Astrocyte (in vitro differentiated cells and primary cell): Measurements from ENCODE around the gene MBD3L3. TPM values are rescaled to one million over a fixed set of nuclear protein-coding genes. Genes with fewer than 3 reads are reported as not detected.

ENCODE experiments used
- DNase-seq: peaks from one replicate; pipeline ENCODE4 v3.0.0-alpha.2; 2010; ENCODE audit warnings: low read depth
- FAIRE-seq: peaks from 2 replicates; lab custom pipeline; 2011; peaks lifted over from hg19 to GRCh38; lab: Jason Lieb, UNC
- H2AFZ ChIP-seq: 2 replicates; pipeline ENCODE4 v1.6.0; 2012; ENCODE audit warnings: low read depth, low read length, inconsistent platforms
- H3K27ac ChIP-seq: 2 replicates; pipeline ENCODE4 v1.5.1; 2011; ENCODE audit warnings: low read depth, low read length, inconsistent platforms
- H3K27me3 ChIP-seq: 2 replicates; pipeline ENCODE4 v1.6.0; 2011; ENCODE audit warnings: low read length, inconsistent platforms; ENCODE audit not compliant: insufficient read depth
- H3K36me3 ChIP-seq: 2 replicates; pipeline ENCODE4 v1.5.1; 2011; ENCODE audit warnings: low read length, inconsistent platforms; ENCODE audit not compliant: insufficient read depth
- H3K4me1 ChIP-seq: 2 replicates; pipeline ENCODE4 v1.5.1; 2011; ENCODE audit warnings: low read length, inconsistent platforms; ENCODE audit not compliant: insufficient read depth
- H3K4me2 ChIP-seq: 2 replicates; pipeline ENCODE4 v1.6.0; 2012; ENCODE audit warnings: low read length, inconsistent platforms
- H3K4me3 ChIP-seq: 2 replicates; pipeline ENCODE4 v1.5.1; 2011; ENCODE audit warnings: low read depth, mild to moderate bottlenecking, low read length, inconsistent platforms; ENCODE audit not compliant: insufficient read depth
- H3K79me2 ChIP-seq: 2 replicates; pipeline ENCODE4 v1.6.0; 2012; ENCODE audit warnings: mild to moderate bottlenecking, low read length, inconsistent platforms; ENCODE audit not compliant: insufficient read depth
- H3K9ac ChIP-seq: 2 replicates; pipeline ENCODE4 v1.6.0; 2012; ENCODE audit warnings: mild to moderate bottlenecking, low read length, inconsistent platforms
- H3K9me3 ChIP-seq: 2 replicates; pipeline ENCODE4 v1.5.1; 2012; ENCODE audit warnings: low read depth, mild to moderate bottlenecking, low read length, inconsistent platforms; ENCODE audit not compliant: insufficient read depth
- H4K20me1 ChIP-seq: 2 replicates; pipeline ENCODE4 v1.6.0; 2012; ENCODE audit warnings: low read length, inconsistent platforms; ENCODE audit not compliant: insufficient read depth
- H3K27ac Mint-ChIP-seq: one replicate; pipeline ENCODE4 v1.8.0; 2021; ENCODE audit warnings: mild to moderate bottlenecking, mixed read lengths; ENCODE audit not compliant: unreplicated experiment
- H3K27me3 Mint-ChIP-seq: one replicate; pipeline ENCODE4 v1.8.0; 2021; ENCODE audit warnings: low read depth, mixed read lengths; ENCODE audit not compliant: unreplicated experiment
- H3K36me3 Mint-ChIP-seq: one replicate; pipeline ENCODE4 v1.8.0; 2021; ENCODE audit warnings: low read depth, mixed read lengths; ENCODE audit not compliant: unreplicated experiment
- H3K4me1 Mint-ChIP-seq: one replicate; pipeline ENCODE4 v1.8.0; 2021; ENCODE audit warnings: low read depth, mixed read lengths; ENCODE audit not compliant: unreplicated experiment
- H3K4me3 Mint-ChIP-seq: one replicate; pipeline ENCODE4 v1.8.0; 2021; ENCODE audit warnings: mild to moderate bottlenecking, moderate library complexity, mixed read lengths; ENCODE audit not compliant: unreplicated experiment
- H3K9me3 Mint-ChIP-seq: one replicate; pipeline ENCODE4 v1.8.0; 2021; ENCODE audit warnings: mild to moderate bottlenecking, mixed read lengths; ENCODE audit not compliant: unreplicated experiment
- CTCF ChIP-seq: IDR thresholded peaks from 2 replicates; pipeline ENCODE4 v1.5.1; 2011; ENCODE audit warnings: low read depth, mild to moderate bottlenecking, inconsistent platforms, low read length, moderate library complexity; ENCODE audit not compliant: insufficient read depth
- EZH2 ChIP-seq: IDR thresholded peaks from 2 replicates; pipeline ENCODE4 v1.6.1; 2012; ENCODE audit warnings: mild to moderate bottlenecking, low read length, inconsistent platforms; ENCODE audit not compliant: insufficient read depth
- total RNA-seq: library from RNA; stranded (reverse); gene quantifications from 2 replicates; pipeline ENCODE4 v1.2.1, GENCODE V29; 2021

Gene MBD3L3
- total RNA-seq, 1 donor from 2014 or later: not detected

DNA sequence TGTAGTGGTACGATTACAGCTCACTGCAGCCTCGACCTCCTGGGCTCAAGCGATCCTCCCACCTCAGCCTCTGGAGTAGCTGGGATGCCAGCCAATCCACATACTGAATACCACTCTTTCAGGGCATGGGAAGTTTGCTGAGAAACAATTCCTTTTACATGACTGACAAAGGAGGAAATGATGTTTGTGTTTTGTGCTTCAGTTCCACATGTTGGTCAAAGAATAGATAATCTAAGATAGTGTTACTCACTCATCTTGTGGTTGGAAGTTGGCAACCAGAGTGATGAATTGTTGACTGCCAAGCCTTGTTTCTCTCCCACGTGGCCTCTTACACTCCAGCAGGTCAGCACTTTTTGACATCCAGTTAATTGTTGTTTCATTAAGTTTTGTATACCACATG, 44.8 kb downstream of the MBD3L3 start:
- H3K36me3 Mint-ChIP-seq: no peaks in the 10 kb centered on the region
- FAIRE-seq (no peak), DNase-seq (no peak)
- no peak overlapping the region for H3K4me3 Mint-ChIP-seq
- Histone ChIP-seq H3K4me3 (no peak overlapping the region), H2AFZ (no peak overlapping the region), H3K4me2 (no peak overlapping the region), H3K4me1 (no peaks in the 10 kb centered on the region), H3K9ac (no peak overlapping the region), H4K20me1 (no peaks in the 10 kb centered on the region), H3K27ac (no peak overlapping the region), H3K27me3 (no peaks in the 10 kb centered on the region), H3K79me2 (no peaks in the 10 kb centered on the region), H3K36me3 (no peaks in the 10 kb centered on the region), H3K9me3 (peaks cover 3% of the 10 kb centered on the region)
- no peaks in the 10 kb centered on the region for H3K4me1 Mint-ChIP-seq
- H3K9me3 Mint-ChIP-seq: peaks cover 9% of the 10 kb centered on the region
- no peak for TF ChIP-seq EZH2
- no peak for TF ChIP-seq CTCF
- H3K27ac Mint-ChIP-seq: no peak overlapping the region
- H3K27me3 Mint-ChIP-seq: no peaks in the 10 kb centered on the region

DNA sequence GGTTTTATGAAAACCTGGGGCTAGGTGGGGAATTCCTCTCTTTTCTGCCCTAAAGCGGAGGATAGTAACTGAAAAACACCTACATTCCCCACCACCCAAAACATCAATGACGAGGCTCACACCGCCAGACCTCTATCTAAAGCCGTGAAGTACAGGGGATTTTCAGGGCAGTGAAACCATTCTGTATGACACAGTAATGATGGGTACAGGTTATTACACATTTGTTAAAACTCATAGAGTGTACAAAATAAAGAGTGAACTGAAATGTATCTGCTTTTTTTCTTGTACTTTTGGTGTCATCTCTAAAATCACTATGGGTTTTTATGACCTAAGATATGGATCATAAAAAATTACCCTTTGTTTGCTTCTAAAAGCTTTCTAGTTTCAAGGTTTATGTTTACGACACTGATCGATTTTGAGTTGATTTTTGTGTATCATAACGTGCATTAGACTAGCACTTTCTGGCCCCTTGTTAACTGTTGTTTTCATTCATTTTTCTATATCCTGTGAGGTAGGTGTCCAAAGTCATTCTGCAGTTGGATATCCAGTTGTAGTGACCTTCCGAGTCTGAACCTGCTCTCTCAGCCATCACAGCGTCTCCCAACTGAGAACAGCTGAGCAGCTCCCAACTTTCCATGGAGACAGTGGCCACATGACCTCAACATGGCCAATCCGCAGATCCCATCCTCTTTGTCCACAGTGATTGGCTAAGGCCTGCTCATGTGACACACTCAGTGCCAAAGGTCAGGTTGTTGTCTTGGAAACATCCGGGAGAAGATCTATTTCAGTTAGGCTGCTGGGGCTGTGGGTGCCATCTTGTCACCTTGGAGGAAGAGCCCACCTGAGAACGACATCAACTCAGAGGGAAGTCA, 47.5 kb downstream of the MBD3L3 start:
- Histone ChIP-seq H2AFZ (no peak overlapping the region), H3K27me3 (no peaks in the 10 kb centered on the region), H3K79me2 (no peaks in the 10 kb centered on the region), H3K4me2 (no peak overlapping the region), H3K9me3 (peaks cover 3% of the 10 kb centered on the region), H4K20me1 (no peaks in the 10 kb centered on the region), H3K4me1 (no peaks in the 10 kb centered on the region), H3K27ac (no peak overlapping the region), H3K4me3 (no peak overlapping the region), H3K9ac (no peak overlapping the region), H3K36me3 (no peaks in the 10 kb centered on the region)
- Mint-ChIP-seq H3K27ac (no peak overlapping the region), H3K4me1 (no peaks in the 10 kb centered on the region), H3K36me3 (no peaks in the 10 kb centered on the region), H3K9me3 (peaks cover 12% of the 10 kb centered on the region), H3K27me3 (no peaks in the 10 kb centered on the region), H3K4me3 (no peak overlapping the region)
- no peak for DNase-seq
- TF ChIP-seq EZH2 (no peak), CTCF (no peak)
- no peak for FAIRE-seq

DNA sequence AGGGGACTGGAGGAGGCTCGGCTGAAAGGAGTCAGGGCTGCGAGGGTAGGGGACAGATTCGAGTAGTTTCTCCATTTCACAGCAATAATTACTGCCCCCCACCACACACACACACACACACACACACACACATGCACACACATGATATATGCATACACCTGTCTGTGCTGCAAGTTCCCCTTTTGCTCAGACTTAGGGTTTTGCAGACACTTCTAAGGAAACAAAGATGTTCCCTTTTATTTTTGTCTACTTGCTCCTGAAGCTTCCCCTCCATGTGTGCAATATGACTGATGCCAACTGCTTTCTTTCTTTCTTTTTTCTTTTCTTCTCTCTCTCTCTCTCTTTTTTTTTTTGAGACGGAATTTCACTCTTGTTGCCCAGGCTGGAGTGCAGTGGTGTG, 50.6 kb downstream of the MBD3L3 start:
- TF ChIP-seq CTCF: no peak
- no peak for TF ChIP-seq EZH2
- no peak overlapping the region for H3K27ac Mint-ChIP-seq
- peaks cover 12% of the 10 kb centered on the region for H3K9me3 Mint-ChIP-seq
- Histone ChIP-seq H3K9ac (no peak overlapping the region), H3K4me1 (no peaks in the 10 kb centered on the region), H4K20me1 (no peaks in the 10 kb centered on the region), H2AFZ (no peak overlapping the region), H3K79me2 (no peaks in the 10 kb centered on the region), H3K4me2 (no peak overlapping the region), H3K27me3 (no peaks in the 10 kb centered on the region), H3K27ac (no peak overlapping the region), H3K36me3 (no peaks in the 10 kb centered on the region), H3K4me3 (no peak overlapping the region), H3K9me3 (peaks cover 3% of the 10 kb centered on the region)
- no peak overlapping the region for H3K4me3 Mint-ChIP-seq
- H3K27me3 Mint-ChIP-seq: no peaks in the 10 kb centered on the region
- no peak for DNase-seq
- H3K4me1 Mint-ChIP-seq: no peaks in the 10 kb centered on the region
- no peaks in the 10 kb centered on the region for H3K36me3 Mint-ChIP-seq
- no peak for FAIRE-seq
